Astrocyte of the spinal cord (primary cell): ENCODE data around the gene C16orf74.

Experiments used
- DNase-seq: peaks from one replicate; pipeline ENCODE4 v3.0.0; 2011; ENCODE audit warnings: low read depth, low spot score
- H3K4me3 ChIP-seq: 2 replicates; pipeline ENCODE4 v1.5.1; 2011; ENCODE audit warnings: low read depth, mild to moderate bottlenecking, low read length, moderate library complexity
- CTCF ChIP-seq: IDR thresholded peaks from 2 replicates; pipeline ENCODE4 v1.5.1; 2012; ENCODE audit warnings: low read depth, mild to moderate bottlenecking, low read length, inconsistent platforms
- in situ Hi-C: cut with HindIII; loops from 2 replicates; pipeline ENCODE4 v1.10.0; 2017; ENCODE audit warnings: low sequenced_read_pairs

C16orf74 gene

GRCh38 chr16:85753559-85753958 is 2.7 kb upstream of the C16orf74 start:
- TF ChIP-seq CTCF: no peak
- no peak overlapping the region for H3K4me3 ChIP-seq
- in situ Hi-C loops: no loop called here

GRCh38 chr16:85752511-85753420 is 1.9 kb upstream of the C16orf74 start:
- in situ Hi-C loops: no loop called here
- DNase-seq: no peak
- TF ChIP-seq CTCF: peak; percentile 38
- H3K4me3 ChIP-seq: no peak overlapping the region

More at GRCh38 chr16:85753559-85753958, 2.7 kb upstream of the C16orf74 start:
- no peak for DNase-seq

- TF ChIP-seq CTCF: no peak
- DNase-seq: no peak
- in situ Hi-C loops: no loop called here
- H3K4me3 ChIP-seq: no peak overlapping the region
These were observed 1.0 kb upstream of the C16orf74 start for GRCh38 chr16:85751698-85752501.

- no peak for TF ChIP-seq CTCF
- no peak for DNase-seq
- peak overlapping the region; percentile 42 for H3K4me3 ChIP-seq
- in situ Hi-C loops: no loop called here
These were observed 610 bp downstream of the C16orf74 start for GRCh38 chr16:85750146-85750826.

- no peak for TF ChIP-seq CTCF
- no peak for DNase-seq
- in situ Hi-C loops: no loop called here
- peak overlapping the region; percentile 42 for H3K4me3 ChIP-seq
These were observed 1.1 kb downstream of the C16orf74 start for GRCh38 chr16:85749771-85750145.
